GM12864 (cell line): ENCODE measurements around the gene QSOX2.

Experiments used
- DNase-seq: peaks from one replicate; pipeline ENCODE4 v3.0.0-alpha.2; 2011; ENCODE audit warnings: low read depth
- H3K4me3 ChIP-seq: 2 replicates; pipeline ENCODE4 v1.5.1; 2011; ENCODE audit warnings: mild to moderate bottlenecking, low read depth, low read length, control low read depth
- TF ChIP-seq, protein P1 (sequence below): IDR thresholded peaks from 2 replicates; pipeline ENCODE4 v1.5.1; 2011; ENCODE audit warnings: low read depth, mild to moderate bottlenecking, moderate library complexity, low read length, control low read depth, inconsistent platforms; ENCODE audit errors: missing control alignments

The QSOX2 gene

DNA sequence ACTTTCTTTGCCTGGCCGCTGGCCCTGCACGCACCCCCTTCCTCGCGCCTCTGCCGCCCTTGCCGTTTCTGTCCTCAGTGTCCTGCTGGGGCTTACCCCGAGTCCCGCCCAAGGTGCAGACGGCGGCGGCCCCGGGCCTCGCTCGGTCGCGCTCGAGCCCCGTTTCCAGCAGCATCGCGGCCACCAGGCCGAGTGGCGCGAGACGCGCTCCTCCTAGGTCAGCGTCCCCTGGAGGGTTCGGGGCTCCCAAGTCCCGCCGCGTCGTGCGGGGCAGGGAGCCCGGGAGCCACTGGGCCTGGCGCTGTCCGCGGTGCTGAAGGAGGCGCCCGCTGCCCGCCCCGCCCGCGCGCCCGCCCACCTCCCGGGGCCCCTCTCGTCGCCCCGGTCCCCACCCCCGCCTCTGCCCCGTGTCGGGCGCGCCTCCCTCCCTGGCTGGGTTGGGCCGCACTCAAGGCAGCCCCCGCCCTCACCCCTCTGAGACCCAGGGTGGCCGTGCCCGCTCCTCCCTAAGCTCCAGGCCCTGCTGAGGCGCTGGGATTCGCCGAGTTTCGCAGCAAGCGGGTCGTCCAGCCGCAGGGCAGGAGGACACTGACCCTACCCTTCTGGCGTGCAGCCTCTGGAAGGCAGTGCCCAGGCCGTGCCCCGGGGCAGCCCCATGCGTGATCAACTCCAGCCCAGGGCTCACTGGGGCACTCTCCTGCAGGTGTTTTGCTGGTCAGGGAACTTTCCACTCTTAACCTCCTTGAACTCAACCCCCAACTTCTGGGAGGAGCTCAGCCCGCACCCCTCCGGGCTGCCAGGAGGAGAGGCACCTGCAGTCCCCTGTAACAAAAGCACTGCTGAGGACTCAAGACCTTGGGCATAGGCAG is 40.5 kb downstream of the QSOX2 start, which contains the start of gene LHX3:
TSS of gene LHX3 (minus strand) at position 291 of the 869 bp plus-strand sequence. CDS start at position 175, 116 bp downstream.
- TF ChIP-seq, protein P1, sequence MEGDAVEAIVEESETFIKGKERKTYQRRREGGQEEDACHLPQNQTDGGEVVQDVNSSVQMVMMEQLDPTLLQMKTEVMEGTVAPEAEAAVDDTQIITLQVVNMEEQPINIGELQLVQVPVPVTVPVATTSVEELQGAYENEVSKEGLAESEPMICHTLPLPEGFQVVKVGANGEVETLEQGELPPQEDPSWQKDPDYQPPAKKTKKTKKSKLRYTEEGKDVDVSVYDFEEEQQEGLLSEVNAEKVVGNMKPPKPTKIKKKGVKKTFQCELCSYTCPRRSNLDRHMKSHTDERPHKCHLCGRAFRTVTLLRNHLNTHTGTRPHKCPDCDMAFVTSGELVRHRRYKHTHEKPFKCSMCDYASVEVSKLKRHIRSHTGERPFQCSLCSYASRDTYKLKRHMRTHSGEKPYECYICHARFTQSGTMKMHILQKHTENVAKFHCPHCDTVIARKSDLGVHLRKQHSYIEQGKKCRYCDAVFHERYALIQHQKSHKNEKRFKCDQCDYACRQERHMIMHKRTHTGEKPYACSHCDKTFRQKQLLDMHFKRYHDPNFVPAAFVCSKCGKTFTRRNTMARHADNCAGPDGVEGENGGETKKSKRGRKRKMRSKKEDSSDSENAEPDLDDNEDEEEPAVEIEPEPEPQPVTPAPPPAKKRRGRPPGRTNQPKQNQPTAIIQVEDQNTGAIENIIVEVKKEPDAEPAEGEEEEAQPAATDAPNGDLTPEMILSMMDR = no peak
- no peak for DNase-seq
- H3K4me3 ChIP-seq = no peak within 1 kb of the TSS

DNA sequence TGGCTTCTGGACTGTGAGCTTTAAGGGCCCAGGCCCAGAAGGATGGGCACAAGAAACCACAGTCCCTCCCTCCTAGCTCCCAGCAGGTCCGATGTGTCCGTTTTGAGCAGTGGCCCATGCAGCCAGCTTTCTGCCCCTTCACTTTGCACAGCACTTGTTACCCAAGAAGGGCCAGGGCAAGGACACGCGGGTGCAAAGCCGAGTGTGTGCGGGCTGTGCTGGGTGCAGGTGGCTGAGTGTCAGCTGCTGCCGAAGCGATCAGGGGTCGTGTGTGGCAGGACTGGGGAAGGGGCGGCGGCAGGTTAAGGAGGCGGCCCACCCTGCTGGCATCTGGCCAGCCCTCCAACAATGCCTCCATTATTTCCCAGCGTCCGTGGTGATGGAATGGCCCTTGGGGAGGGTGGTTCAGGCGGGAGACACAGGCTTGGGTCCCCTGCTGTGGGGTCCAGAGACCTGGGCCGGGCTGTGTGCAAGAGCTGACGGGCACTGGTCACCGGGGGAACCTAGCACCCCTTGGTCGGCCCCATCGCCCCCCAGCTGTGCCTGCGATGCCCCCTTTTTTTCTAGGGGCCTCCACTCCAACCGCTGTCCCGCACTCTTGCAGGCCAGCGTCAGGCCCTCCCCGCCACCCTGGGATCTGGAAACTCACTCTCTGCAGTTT is 41.3 kb downstream of the QSOX2 start:
- no peak for DNase-seq

DNA sequence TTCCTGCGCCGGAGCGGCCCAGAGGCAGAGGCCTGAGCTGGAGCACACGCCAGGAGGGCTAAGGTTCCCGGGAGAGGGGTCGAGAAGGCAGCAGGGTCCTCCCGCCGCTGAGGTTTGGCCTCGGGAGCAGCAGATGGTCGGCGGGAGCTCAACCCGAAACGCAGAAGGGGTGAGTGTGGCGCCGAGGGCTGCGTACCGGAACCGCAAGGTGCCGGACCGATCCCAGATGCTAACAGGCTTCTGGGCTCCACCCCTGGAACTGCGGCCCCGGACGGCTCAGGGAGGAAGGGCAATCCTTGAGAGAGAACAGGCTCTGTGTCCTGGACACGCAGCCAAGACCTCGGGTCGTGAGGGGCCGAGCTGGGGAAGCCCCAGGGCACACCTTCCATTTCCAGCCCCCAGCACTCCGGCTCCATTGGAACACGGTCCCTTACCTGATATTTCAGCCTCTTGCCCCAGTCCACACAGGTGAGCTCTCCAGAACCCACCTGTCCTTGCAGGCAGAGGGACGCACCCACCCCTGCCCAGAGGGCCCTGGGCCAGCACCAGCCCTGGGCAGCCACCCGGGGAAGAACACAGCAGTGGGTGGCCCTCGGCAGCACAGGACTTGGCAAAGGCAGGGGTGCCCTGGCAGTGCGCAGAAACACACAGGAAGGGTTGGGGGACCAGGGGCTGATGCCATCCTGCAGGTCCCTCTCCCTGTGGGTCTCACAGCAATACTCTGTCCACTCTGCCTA is 42.0 kb downstream of the QSOX2 start:
- H3K4me3 ChIP-seq = no peak overlapping the region
- TF ChIP-seq, protein P1 = no peak
- DNase-seq = no peak

More for the DNA sequence above, 41.3 kb downstream of the QSOX2 start:
- TF ChIP-seq, protein P1 = no peak
- H3K4me3 ChIP-seq = no peak overlapping the region

DNA sequence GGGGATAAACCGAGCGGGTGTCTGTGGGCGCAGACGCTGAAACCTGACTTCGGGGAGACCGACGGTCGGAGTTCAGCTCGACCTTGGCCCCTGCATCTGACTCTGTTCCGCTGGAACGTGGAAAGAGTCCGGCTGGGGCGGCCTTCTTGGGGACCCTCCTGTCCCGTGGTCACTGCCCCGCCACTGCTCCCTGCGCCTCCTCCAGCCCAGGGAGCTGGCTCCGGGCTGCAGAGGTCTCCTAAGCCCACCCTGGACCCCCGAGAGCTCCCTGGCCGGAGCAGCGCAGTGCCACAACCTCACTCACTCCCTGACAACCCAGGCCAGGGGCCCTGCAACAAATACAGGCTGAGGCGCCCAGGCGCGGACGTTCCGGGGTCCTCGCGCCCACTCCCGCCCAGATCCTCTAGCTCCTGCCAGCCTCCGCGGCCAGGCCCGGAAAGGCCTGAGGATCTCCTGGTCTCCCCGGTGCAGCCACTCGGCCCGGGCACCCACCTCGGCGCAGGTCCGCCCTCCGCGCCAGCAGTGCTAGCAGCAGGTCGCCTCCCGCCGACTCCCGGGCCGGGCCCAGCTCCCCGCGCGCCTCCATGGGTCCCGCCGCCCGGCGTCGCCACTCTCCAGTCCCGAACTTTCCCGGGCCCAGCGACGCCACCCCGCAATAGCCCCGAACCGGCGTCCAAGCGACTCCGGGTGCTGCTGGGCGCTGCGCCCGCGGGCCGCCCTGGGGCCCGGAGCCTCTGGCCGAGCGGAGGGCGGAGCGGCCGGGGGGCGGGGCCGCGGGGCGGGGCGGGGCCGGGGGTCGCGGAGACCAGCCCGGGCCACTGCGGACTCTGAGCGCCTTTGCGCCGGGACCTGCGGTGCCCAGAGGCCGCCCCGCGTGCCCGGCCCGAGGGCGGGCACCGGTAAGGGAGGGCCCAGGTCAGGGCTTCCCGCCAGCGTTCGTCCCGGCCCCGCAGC is 42.9 kb downstream of the QSOX2 start:
- DNase-seq = no peak
- no peak overlapping the region for H3K4me3 ChIP-seq
- TF ChIP-seq, protein P1 = no peak

DNA sequence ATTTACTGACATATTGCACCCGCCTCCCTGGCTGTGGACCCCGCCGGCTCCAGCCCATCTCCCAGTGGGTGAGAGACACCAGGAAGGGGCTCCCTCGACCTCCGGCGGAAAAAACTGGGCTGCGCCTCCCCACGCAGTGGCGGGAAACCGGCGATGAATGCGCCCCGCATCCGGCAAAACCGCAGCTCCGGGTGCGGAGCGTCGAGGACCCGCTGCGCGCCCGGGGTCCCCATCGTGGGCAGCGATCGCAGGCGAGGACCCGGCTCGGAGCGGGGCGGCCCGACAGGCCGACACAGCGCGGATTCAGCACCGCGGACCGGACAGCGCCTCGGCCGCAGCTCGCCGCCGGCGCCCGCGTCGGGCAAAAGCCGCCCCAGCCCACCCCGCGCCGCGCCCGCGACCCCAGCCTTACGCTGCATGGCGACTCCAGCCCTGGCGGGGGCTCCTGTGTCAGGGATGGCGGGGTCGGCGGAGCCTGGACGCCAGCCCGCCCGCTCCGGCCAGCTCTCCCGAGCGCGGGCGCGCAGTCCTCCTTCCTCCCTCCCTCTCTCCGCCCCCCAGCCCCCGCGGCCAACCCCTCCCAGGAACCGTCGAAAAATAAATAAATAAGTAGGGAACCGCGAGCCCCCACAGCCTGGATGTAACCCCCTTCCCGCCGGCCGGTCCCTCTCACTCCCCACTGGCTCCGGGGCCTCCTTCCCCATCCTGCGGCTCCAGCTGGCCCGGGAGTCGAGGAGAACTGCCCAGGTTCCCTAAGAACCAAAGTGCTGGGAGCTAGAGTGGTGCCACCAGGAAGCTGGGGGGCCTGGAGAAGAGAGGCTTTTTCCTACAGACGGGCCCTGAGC is 43.8 kb downstream of the QSOX2 start:
- H3K4me3 ChIP-seq = no peak overlapping the region
- no peak for DNase-seq
- TF ChIP-seq, protein P1 = no peak
